Epithelial cell of proximal tubule (primary cell): ENCODE data around the gene SGMS1. TPM values are rescaled to one million over a fixed set of nuclear protein-coding genes. Genes with fewer than 3 reads are reported as not detected.

Source experiments
- DNase-seq: peaks from one replicate; pipeline ENCODE4 v3.0.0-alpha.2; 2011; ENCODE audit warnings: low read depth
- H3K4me3 ChIP-seq: 2 replicates; pipeline ENCODE4 v1.5.1; 2011; ENCODE audit warnings: low read depth, mild to moderate bottlenecking, low read length
- total RNA-seq: library from RNA; depleted of rRNA; stranded (reverse); fragments of >200 nt; gene quantifications from 2 replicates; pipeline ENCODE4 v1.2.3, GENCODE V29; 2015
- TF ChIP-seq, protein P1 (sequence below): conservative IDR thresholded peaks from 2 replicates; pipeline ENCODE4 v1.5.1; 2012; ENCODE audit warnings: low read depth, mild to moderate bottlenecking, low read length

The SGMS1 gene
- total RNA-seq, 1 donor from 2014 or later, result 25.2 TPM

DNA sequence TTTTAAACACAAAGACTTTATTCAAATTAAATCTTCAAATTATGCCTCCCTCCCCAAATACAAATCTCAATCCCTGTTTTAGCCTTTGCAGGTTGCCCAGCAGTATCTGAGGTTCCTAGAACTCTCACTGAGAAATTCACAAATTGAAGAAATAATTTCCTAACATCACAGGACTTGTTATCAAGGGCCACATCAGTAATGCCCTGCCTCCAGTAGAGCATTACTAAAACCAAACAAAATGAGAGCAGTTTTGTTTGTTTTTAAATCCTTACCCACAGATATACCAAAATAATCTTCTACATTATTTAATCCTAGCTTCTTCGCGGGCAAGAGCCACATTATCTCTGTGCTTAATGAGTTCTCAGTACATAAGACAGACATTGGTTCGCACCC lies 152.2 kb downstream of the SGMS1 start:
- TF ChIP-seq, protein P1, sequence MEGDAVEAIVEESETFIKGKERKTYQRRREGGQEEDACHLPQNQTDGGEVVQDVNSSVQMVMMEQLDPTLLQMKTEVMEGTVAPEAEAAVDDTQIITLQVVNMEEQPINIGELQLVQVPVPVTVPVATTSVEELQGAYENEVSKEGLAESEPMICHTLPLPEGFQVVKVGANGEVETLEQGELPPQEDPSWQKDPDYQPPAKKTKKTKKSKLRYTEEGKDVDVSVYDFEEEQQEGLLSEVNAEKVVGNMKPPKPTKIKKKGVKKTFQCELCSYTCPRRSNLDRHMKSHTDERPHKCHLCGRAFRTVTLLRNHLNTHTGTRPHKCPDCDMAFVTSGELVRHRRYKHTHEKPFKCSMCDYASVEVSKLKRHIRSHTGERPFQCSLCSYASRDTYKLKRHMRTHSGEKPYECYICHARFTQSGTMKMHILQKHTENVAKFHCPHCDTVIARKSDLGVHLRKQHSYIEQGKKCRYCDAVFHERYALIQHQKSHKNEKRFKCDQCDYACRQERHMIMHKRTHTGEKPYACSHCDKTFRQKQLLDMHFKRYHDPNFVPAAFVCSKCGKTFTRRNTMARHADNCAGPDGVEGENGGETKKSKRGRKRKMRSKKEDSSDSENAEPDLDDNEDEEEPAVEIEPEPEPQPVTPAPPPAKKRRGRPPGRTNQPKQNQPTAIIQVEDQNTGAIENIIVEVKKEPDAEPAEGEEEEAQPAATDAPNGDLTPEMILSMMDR, result no peak
- no peak overlapping the region for H3K4me3 ChIP-seq
- DNase-seq, result no peak

DNA sequence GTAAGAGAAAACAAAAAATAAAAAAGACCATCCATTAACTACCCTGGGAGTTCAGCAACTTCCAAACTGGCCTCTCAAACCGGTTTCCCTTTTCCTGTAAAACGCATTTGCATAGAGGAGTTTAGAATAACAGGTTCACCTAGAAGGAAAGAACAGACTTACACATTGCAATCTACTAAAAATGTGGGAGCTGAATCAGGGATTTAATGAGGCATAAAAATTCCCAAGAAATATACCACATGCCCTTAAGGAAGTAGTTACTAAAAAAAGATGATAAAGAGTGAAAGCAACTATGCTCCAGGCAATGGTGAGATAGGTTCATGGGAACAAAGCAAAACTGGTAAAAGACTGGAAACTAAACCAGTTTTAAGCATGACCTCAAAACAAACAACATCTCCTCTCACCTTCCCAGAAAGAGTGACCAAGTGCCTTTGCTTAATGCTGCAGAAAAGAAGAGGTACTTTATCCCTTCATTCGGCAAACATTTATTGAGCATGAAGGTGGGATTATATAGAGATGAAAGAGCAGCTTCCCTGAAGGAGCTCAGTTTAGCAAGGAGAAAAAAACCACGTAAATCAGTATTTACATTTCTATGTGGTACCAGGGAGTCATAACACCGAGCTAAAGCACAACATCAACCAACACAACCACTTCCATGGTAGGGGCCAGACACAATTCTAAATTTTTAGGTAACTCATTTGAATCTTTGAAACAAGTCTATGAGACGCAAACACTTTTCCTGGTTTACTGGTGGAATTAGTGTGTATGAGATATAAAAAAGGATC lies 152.8 kb downstream of the SGMS1 start:
- peak; percentile 84 for DNase-seq
- TF ChIP-seq, protein P1, result no peak
- H3K4me3 ChIP-seq, result peak overlapping the region; percentile 16

DNA sequence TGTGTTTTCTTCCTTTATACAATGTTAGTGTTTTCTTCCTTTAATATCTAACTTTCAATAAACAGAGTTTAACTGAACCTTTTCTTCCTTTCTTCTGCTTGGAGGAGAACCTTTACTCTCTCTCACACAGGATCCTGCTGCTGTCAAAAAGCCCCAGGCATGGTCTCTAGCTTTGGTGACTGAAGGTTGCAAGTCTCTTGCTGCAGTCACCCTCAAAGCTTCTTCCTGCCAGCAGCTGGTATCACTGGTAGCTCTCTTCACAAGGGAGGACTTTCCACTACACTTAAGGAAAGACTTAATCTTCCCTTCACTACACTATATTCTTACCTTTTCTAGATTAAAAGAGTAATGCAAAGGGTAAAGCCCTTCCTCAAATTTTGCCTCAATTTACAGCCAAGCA lies 153.4 kb downstream of the SGMS1 start:
- TF ChIP-seq, protein P1, result no peak
- peak overlapping the region; percentile 0 for H3K4me3 ChIP-seq
- peak; percentile 7 for DNase-seq

DNA sequence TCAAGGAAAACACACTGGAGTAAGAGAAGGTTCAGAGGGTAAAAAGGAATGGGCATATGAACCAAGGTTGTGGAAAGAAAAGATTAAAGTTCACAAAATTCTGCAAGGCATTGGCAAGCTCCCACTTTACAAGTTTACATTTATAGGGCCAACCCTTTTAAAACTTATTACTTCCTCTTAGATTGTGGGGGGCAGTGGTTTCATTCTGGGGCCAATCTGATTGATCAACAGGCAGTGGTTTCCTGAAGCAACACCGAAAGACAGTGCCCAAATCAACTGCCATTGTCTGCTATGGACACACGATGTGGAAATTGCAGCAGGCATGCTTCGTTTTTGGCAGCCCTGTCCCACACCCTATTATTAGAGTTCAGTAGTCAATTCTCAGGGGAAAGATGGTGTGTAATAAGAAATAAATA lies 154.0 kb downstream of the SGMS1 start:
- H3K4me3 ChIP-seq, result no peak overlapping the region
- DNase-seq, result no peak
- TF ChIP-seq, protein P1, result no peak

DNA sequence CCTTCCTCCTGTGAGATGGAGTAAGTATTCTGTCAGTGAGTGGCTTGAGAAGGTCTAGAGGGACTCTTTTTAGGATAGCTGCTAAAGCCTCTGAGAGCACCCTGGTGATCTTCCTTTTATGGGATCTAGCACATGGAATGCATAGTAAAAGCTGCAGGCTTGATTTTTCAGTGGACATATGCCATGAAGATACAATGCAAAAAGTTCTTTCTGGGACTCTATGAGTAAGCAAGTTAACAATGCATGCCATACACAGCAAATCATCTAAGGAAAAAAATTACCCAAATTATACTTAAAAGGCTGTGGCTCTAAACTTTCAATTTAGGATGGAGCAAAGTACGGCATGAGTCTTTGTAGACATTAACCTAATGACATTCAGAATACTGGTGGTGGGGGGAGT lies 154.5 kb downstream of the SGMS1 start:
- TF ChIP-seq, protein P1, result no peak
- no peak overlapping the region for H3K4me3 ChIP-seq
- no peak for DNase-seq

DNA sequence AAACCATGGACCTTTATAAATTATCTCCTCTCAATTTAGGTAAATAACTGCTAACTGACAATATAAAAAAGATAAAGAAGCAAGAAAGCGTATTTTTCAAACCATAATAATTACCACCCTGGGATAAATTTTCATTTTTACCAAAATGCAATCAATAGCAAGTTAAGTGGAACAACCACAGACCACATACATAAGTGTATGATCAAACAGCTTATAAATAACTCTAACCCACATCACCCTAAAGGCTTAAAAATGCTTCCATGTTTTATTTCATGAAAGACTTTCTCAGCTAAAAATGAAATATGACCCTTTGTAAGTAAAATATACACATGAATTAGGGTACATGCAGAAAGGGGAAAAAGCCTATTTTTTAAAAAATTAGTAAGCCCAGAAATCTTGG lies 156.5 kb downstream of the SGMS1 start:
- no peak for DNase-seq
- TF ChIP-seq, protein P1, result no peak
- no peak overlapping the region for H3K4me3 ChIP-seq

DNA sequence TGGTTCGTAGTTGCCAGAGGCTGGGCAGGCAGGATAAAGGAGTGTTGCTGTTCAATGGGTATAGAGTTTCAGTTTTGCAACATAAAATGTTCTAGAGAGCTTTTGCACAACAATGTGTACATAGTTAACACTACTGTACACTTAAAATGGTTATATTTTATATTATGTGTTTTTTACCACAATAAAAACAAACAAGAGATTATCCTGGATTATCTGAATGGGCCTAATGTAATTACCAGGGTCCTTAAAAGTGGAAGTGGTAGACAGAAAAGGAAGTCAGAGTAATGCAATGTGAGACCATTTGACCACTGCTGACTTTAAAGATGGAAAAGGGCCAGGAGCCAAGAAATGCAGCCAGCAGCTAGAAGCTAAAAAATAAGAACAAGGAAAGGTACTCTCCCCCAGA lies 159.7 kb downstream of the SGMS1 start:
- H3K4me3 ChIP-seq, result no peak overlapping the region
- TF ChIP-seq, protein P1, result no peak
- no peak for DNase-seq
